IPS-15b (cell line): Measurements from ENCODE around the gene MYBBP1A.
A peak's percentile ranks its signal among the peaks of the same experiment; 100 is the strongest.
"Not testable (repeated sequence)": the region's sequence is repeated elsewhere in the genome, so short reads cannot be mapped to it uniquely, and the experiment has no call there.

Experiments used
- H3K27me3 ChIP-seq: one replicate; pipeline ENCODE4 v1.6.1; 2013; ENCODE audit warnings: low read length; ENCODE audit not compliant: control insufficient read depth, insufficient read depth
- H3K36me3 ChIP-seq: one replicate; pipeline ENCODE4 v1.6.1; 2013; ENCODE audit warnings: low read length; ENCODE audit not compliant: control insufficient read depth, insufficient read depth
- H3K4me1 ChIP-seq: one replicate; pipeline ENCODE4 v1.6.1; 2013; ENCODE audit warnings: mild to moderate bottlenecking, low read length; ENCODE audit not compliant: control insufficient read depth, insufficient read depth
- H3K4me3 ChIP-seq: one replicate; pipeline ENCODE4 v1.5.1; 2013; ENCODE audit warnings: low read depth, low read length
- H3K9ac ChIP-seq: one replicate; pipeline ENCODE4 v1.6.1; 2013; ENCODE audit warnings: low read depth, mild to moderate bottlenecking, low read length
- H3K9me3 ChIP-seq: one replicate; pipeline ENCODE4 v1.6.1; 2013; ENCODE audit warnings: mild to moderate bottlenecking, low read length; ENCODE audit not compliant: control insufficient read depth, insufficient read depth

The MYBBP1A gene, protein sequence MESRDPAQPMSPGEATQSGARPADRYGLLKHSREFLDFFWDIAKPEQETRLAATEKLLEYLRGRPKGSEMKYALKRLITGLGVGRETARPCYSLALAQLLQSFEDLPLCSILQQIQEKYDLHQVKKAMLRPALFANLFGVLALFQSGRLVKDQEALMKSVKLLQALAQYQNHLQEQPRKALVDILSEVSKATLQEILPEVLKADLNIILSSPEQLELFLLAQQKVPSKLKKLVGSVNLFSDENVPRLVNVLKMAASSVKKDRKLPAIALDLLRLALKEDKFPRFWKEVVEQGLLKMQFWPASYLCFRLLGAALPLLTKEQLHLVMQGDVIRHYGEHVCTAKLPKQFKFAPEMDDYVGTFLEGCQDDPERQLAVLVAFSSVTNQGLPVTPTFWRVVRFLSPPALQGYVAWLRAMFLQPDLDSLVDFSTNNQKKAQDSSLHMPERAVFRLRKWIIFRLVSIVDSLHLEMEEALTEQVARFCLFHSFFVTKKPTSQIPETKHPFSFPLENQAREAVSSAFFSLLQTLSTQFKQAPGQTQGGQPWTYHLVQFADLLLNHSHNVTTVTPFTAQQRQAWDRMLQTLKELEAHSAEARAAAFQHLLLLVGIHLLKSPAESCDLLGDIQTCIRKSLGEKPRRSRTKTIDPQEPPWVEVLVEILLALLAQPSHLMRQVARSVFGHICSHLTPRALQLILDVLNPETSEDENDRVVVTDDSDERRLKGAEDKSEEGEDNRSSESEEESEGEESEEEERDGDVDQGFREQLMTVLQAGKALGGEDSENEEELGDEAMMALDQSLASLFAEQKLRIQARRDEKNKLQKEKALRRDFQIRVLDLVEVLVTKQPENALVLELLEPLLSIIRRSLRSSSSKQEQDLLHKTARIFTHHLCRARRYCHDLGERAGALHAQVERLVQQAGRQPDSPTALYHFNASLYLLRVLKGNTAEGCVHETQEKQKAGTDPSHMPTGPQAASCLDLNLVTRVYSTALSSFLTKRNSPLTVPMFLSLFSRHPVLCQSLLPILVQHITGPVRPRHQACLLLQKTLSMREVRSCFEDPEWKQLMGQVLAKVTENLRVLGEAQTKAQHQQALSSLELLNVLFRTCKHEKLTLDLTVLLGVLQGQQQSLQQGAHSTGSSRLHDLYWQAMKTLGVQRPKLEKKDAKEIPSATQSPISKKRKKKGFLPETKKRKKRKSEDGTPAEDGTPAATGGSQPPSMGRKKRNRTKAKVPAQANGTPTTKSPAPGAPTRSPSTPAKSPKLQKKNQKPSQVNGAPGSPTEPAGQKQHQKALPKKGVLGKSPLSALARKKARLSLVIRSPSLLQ (N-terminal part only)

DNA sequence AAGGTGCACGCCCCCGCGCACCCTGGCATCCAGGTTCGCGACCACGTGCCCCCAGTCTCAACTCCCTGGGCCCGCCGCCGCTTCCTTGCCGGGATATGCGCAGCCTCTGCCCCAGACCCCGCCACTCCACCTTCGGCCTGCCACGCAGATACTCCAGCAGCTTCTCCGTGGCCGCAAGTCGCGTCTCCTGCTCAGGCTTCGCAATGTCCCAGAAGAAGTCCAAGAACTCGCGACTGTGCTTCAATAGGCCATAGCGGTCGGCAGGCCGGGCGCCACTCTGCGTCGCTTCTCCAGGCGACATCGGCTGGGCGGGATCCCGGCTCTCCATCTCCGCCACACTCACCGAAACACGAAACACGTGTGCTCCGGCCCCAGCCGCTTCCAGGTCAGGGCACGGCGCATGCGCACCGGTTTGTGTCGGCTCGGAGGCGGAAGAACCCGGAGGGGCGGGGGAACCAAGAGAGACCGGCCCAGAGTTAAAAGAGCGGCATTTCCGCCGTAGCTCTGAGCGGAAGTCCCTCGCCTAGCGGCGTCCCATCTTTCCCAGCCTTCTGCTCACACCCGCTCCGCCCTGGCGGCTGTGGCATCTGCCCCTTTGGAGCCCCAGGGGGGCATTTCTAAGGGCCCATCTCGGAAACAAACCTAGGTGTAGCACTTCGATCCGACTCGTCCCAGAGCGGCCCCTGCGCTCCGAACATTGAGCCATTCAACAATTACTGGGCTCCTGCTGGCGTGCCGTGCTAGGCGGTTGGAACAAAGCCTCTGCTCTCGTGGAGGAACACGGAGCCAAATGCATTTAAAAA lies at the start of gene MYBBP1A:
Gene MYBBP1A (minus strand): TSS at position 388 of the 803 bp plus-strand sequence. CDS start 60 bp downstream, at position 328.
- Histone ChIP-seq H3K27me3 (no peaks in the 10 kb centered on the region), H3K9ac (peak within 1 kb of the TSS; percentile 85), H3K36me3 (peaks cover 29% of the 10 kb centered on the region), H3K4me3 (peak within 1 kb of the TSS; percentile 94), H3K9me3 (no peaks in the 10 kb centered on the region), H3K4me1 (peaks cover 6% of the 10 kb centered on the region)

DNA sequence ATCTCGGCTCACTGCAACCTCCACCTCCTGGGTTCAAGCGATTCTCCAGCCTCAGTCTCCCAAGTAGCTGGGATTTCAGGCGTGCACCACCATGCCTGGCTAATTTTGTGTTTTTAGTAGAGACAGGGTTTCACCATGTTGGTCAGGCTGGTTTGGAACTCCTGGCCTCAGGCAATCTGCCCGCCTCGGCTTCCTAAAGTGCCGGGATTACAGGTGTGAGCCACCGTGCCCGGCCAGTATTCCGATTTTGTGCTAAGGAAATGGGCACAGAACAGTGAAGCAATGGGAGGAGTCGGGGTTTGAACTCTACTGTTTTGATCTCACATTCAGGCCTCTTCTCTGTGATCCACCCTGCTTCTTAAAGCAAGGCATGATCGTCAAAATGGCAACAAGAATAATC lies 49.6 kb upstream of the MYBBP1A start:
- not testable (repeated sequence) for H3K27me3 ChIP-seq, H3K9ac ChIP-seq, H3K9me3 ChIP-seq, H3K4me3 ChIP-seq, H3K4me1 ChIP-seq, H3K36me3 ChIP-seq

DNA sequence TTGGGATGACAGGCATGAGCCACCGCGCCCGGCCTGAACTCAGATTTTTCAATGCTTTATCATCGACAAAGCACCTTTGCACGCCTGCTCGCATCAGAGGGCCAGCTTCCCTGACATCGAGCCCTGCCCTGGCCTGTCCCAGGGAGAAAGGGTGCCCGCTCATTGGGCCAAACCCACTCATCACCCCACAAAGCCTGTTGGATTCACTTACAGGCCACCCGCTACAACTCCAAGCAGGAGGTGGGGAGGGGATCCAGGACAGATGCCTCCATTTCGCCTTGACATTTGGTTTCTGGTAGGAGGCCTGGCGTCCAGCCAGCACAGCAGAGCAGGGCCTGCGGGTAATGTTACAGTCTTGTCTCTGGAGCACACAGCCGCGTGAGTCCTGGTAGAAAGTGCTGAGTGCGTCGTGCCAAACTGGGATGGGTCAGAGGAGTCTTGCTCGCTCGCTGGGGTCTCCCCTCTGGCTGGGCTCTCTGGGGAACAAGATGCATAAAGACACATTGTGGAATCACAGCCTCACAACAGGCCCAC lies 49.0 kb upstream of the MYBBP1A start:
- Histone ChIP-seq H3K4me1 (peaks cover 8% of the 10 kb centered on the region), H3K9me3 (no peaks in the 10 kb centered on the region), H3K4me3 (no peak overlapping the region), H3K36me3 (no peaks in the 10 kb centered on the region), H3K9ac (no peak overlapping the region), H3K27me3 (no peaks in the 10 kb centered on the region)

DNA sequence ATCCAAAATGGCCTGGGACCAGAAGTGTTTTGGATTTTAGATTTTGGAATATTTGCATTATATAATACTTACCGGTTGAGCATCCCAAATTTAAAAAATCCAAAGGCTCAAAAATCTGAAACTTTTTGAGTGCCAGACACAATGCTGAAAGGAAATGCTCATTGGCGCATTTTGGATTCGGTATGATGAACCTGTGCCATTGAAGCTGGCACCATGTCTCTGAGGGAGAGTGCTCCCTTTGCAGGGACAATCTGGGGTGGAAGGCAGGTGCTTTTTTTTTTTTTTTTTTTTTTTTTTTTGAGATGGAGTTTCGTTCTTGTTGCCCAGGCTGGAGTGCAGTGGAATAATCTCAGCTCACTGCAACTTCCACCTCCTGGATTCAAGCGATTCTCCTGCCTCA lies 46.9 kb upstream of the MYBBP1A start:
- Histone ChIP-seq H3K36me3 (peaks cover 2% of the 10 kb centered on the region), H3K9me3 (no peaks in the 10 kb centered on the region), H3K4me1 (peaks cover 11% of the 10 kb centered on the region), H3K9ac (no peak overlapping the region), H3K27me3 (no peaks in the 10 kb centered on the region), H3K4me3 (no peak overlapping the region)

DNA sequence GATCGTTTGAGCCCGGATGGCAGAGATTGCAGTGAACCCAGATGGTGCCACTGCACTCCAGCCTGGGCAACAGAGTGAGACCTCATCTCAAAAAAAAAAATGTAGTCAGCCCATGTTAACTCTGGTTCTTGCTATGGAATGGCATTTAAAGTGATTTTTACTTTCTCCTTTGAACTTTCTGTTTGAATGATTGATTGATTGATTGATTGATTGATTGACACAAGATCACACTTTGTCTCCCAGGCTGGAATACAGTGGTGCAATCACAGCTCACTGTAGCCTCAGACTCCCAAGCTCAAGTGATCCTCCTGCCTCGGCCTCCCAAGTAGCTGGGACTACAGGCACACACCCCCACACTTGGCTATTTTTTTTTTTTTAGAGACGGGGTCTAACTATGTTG lies 46.1 kb upstream of the MYBBP1A start:
- Histone ChIP-seq H3K27me3 (no peaks in the 10 kb centered on the region), H3K9ac (no peak overlapping the region), H3K4me1 (peaks cover 11% of the 10 kb centered on the region), H3K9me3 (no peaks in the 10 kb centered on the region), H3K36me3 (peaks cover 4% of the 10 kb centered on the region), H3K4me3 (no peak overlapping the region)

DNA sequence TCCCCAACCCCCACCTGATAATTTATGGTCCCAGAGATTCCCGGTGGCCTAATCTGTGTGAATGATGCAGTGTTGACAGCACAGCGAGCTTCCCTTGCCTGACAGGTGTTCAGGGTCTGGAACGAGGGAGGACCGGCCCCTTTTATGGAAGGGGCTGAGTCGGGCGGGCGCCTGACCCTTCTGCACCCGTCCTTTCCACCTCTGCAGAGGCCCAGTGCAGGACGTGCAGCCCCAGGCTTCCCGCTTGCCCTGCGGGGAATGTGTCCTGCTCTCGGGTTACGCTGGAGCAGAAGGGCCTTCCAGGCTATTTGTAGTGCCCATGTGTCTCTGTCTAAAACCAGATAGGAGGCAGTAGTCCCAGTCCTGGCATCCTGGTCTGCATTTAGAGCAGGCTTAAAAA lies 45.4 kb upstream of the MYBBP1A start:
- H3K36me3 ChIP-seq = peaks cover 4% of the 10 kb centered on the region
- H3K4me3 ChIP-seq = peak overlapping the region; percentile 46
- H3K9ac ChIP-seq = no peak overlapping the region
- H3K27me3 ChIP-seq = no peaks in the 10 kb centered on the region
- no peaks in the 10 kb centered on the region for H3K9me3 ChIP-seq
- H3K4me1 ChIP-seq = peaks cover 11% of the 10 kb centered on the region

DNA sequence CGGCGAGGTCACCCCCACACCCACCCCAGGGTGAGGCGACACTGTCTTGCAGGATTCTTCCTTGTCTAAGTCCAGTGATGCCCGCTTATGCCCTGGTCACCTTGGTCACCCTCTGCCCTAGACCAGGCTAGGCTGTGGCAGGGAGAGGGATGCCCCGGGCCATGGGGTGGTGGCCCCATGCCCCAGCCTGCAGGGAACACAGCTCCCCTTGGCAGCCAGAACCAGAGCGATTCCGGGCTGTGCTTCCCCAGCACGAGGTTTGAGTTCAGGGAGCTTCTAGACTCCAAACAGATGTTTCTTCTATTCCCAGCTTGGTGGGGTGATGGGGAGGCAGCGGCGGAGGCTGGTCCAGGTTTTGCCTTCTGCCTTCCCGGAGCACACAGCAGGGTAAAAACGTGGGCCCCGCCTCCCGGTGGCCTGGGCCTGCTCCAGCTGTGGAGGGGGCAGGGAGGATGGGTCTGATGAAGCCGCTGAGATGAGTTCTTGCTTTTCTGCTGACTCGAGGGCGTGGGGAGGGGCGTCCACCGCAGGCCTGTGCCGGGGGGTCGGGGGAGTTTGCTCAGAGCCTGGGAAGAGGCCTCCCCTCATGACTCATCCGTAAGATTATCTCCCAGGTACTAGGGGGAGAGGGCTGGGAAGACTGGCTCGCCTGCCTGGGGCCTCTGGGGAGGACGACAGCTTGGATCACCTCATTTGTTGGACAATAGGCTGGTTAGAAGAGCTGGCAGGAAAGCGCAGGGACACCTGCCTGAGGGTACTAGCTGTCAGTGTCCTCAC lies 44.5 kb upstream of the MYBBP1A start:
- H3K9me3 ChIP-seq = no peaks in the 10 kb centered on the region
- no peaks in the 10 kb centered on the region for H3K27me3 ChIP-seq
- H3K4me1 ChIP-seq = peaks cover 11% of the 10 kb centered on the region
- H3K36me3 ChIP-seq = peaks cover 4% of the 10 kb centered on the region
- H3K9ac ChIP-seq = no peak overlapping the region
- H3K4me3 ChIP-seq = peak overlapping the region; percentile 46

DNA sequence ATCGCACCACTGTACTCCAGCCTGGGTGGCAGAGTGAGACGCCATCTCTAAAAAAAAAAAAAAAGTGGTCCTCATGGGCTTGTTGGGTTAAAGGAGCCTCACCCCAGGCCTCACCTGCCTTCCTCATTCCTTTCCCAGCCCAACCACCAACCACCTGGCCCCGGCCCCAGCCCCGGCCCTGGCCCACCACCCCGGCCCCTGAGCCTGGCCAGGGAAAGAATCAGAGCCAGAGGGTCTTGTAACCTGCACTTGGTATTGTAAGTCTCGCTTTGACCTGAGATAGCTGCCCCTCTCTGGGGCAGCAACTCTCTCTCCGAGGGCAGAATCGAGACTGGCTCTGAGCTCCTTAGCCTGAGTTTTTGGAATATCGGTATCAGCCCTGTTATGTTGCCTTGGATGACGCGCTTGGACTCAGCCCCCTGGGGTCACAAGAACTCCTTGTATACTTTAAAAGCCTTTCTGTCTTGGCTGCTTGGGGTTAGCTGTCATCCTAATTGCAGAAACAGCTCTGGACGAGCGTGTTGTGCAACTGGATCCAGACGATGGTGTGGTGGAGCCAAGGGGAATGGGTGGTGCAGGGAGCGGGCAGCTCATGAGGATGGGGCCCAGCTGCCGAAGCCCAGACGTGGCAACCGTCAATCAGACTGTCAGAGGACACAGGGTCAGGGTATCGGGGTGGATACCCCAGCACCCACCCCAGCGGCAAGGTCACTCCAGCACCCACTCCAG lies 43.8 kb upstream of the MYBBP1A start:
- no peak overlapping the region for H3K9ac ChIP-seq
- H3K9me3 ChIP-seq = no peaks in the 10 kb centered on the region
- peaks cover 4% of the 10 kb centered on the region for H3K36me3 ChIP-seq
- H3K4me1 ChIP-seq = peaks cover 11% of the 10 kb centered on the region
- H3K4me3 ChIP-seq = no peak overlapping the region
- H3K27me3 ChIP-seq = no peaks in the 10 kb centered on the region

DNA sequence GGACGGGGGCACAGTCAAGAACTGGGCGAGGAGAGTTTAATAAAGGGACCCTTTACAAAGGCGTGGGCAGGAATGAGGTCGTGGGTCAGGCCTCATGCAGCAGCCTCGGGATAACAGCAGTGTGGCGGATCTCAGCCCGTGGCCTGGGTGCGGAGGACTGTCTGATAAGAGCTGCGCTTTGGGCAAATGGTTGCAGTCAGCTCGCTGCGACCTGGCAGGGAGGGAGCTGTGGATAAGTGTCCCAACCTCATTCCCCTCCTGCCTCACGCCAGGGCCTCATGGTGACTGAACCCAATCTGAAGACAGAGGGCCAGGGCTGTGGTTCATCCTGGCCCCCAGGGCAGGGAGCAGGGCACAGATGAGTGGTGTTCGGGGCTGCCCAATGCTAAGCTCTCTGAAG lies 42.8 kb upstream of the MYBBP1A start:
- Histone ChIP-seq H3K27me3 (no peaks in the 10 kb centered on the region), H3K9me3 (no peaks in the 10 kb centered on the region), H3K4me1 (peaks cover 11% of the 10 kb centered on the region), H3K36me3 (peaks cover 4% of the 10 kb centered on the region), H3K4me3 (no peak overlapping the region), H3K9ac (no peak overlapping the region)
